Activated CD4-positive, alpha-beta T cell treated with anti-CD3 and anti-CD28 coated beads for 1 hour (primary cell): ENCODE results near the gene ST7L.
"Not testable (repeated sequence)": the region's sequence is repeated elsewhere in the genome, so short reads cannot be mapped to it uniquely, and the experiment has no call there.

ENCODE experiments used
- DNase-seq: peaks from one replicate; pipeline ENCODE4 v3.0.0-alpha.2; 2020

ST7L gene

GRCh38 chr1:112514901-112515300 lies 104.0 kb downstream of the ST7L start:
- DNase-seq: no peak

DNA sequence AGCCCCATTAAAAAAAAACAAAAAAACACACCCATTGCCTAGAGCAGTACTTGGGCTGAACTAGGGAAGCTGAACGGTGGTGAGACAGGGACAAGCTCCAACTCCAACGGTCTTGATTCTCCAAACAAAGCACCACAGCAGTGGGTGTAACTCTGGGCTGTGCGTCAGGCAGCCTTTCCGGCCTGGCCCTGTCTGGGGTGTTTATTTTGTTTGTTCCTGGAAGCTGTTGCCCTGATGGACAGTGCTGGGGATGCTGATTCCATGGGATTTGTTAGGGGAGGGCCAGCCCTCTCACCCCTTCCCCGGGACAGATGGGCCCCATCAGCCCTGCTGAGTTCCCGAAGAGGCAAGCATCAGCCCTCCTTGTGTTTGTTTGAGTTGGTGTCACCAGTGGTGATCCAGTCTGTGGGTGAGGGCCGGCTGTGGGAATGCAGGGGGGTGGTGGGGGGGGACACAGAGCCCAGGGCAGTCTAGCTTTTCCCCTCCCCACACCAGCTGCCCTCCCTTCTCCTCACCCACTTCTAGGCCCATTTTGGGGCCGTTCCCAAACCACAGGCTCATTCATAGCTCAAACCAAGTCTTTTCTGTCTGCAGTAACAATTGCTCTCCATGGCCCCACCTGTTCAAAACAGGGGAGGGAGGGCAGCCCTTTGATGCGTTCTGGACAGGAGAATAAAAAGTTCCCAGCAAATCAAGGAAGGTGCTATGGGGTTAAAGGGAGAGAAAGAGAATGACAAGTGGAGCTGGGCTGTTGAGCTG lies 105.7 kb downstream of the ST7L start:
- no peak for DNase-seq

GRCh38 chr1:112511897-112512296 lies 107.0 kb downstream of the ST7L start:
- no peak for DNase-seq

GRCh38 chr1:112510340-112510739 lies 108.6 kb downstream of the ST7L start:
- no peak for DNase-seq

DNA sequence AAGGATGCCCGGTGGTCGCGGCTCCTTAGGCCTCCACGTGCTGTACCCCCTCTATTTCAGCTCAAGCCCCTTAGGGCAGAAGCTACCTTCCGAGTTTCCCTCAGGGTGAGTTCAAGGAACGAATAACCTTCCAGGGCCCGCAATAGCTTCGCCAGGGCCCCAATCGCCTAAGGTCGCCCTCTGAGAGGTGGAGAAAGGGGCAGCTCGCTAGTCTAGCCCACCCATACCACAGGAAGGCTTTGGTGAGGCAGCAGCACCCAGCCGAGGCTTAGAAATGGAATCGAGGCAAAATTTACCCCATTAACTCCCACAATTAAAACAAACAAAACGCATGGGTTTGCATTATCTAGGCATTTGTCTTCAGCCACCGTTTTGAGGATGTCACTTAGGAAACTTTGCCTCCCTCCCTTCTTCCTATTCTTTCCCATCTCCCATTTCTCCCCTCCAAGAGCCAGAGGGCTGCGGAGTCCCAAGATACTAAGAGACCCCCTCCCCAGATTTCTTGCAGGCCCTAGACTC lies 109.2 kb downstream of the ST7L start:
- no peak for DNase-seq

DNA sequence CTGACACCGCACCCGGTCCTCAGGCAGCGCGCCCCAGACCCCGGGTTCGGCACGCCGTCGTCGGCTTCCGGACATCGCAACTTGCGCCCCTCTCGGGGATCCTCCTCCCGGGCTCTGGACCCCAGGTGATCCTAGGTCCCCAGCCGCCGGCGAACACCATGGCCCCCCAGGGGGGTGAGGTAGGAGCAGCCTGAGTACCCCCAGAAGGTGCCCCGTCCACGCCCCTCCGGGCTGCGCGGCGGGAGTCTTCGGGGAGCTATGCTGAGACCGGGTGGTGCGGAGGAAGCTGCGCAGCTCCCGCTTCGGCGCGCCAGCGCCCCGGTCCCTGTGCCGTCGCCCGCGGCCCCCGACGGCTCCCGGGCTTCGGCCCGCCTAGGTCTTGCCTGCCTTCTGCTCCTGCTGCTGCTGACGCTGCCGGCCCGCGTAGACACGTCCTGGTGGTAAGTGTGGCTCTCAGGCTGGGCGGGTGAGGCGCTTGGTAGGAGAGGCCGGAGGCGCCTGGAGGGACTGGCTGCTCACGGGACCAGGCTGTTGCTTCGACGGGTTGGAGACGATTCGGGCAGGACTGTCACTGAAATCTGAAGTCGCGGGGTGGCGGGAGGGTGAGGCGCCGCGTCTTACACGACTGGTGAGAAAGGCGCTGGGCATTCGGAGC lies 109.8 kb downstream of the ST7L start:
- DNase-seq: no peak

GRCh38 chr1:112508278-112509004 lies 110.5 kb downstream of the ST7L start, which contains the start of gene WNT2B:
TSS of gene WNT2B (plus strand) at chr1:112508965. CDS start at chr1:112509263, 298 bp downstream.
- DNase-seq: peak; percentile 34

DNA sequence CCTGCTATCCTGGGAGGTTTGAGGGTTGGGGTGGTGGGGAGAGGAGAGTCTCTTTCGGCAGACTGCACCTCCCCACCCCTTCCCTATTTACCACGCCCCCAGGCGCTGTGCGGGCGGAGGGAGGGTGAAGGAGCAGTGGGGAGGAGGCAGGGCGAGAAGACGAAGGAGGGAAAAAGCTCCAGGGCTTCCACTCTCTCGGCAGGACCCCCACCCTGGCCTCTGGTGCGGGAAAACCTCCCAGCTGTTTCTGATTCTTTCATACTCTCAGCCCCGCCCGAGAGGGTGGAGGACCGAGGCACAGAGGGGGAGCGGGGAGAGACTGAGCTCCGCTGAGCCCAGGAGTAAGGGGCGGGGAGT lies 111.0 kb downstream of the ST7L start:
- DNase-seq: no peak

- DNase-seq: no peak
Observed at GRCh38 chr1:112507336-112507735, 111.6 kb downstream of the ST7L start.

DNA sequence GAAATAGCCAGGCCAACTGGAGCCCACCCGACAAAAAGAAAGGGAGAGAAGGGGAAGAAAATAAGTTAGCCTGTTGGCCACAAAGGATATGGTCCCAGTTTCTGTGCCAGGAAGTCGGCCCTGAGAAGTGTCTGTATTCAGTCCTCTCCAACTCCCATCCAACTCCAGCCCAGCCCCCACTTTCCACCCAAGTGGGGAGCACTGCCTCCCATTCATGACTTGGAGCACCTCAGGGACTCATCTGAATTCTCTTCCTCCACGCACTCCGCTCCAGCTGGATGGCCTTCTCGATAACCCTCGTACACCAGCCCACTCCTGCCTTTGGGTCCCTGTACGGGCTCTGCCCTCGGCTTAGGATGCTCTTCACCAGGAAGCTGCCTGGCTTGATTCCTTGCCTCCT lies 112.2 kb downstream of the ST7L start:
- no peak for DNase-seq

DNA sequence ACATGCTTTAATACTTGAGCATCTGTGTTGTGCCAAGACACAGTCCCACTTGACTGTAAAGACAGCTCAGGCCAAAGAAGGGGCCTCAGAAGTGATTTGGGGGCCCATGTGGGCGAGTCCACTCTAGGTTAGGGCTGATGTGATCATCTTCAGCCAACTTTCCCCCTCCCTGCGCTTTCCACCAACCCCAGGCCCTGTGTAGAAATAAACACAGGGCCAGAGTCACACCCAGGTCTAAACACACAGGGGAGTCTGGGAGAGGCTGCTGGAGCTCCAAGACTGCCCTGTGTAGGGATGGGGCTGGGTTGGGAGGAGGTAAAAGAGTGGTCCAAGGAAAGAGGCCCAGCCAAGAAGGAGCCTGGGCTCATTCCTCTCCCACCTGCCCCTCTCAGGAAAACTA lies 112.6 kb downstream of the ST7L start:
- DNase-seq: no peak

DNA sequence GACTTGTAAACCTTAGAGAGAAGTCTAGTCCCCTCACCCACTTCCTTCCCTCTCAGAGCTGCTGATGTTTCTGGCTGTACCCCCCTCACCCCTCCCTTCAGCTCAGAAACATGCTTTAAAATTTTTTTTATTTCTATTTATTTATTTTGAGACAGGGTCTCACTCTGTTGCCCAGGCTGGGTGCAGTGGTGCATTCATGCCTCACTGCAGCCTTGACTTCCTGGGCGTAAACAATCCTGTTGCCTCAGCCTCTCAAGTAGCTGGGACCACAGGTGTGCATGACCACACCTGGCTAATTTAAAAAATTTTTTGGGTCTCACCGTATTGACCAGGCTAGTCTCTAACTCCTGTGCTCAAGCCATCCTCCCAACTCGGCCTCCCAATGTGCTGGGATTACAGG lies 113.1 kb downstream of the ST7L start:
- no peak for DNase-seq

- no peak for DNase-seq
Observed at GRCh38 chr1:112505400-112505785, 113.5 kb downstream of the ST7L start.

DNA sequence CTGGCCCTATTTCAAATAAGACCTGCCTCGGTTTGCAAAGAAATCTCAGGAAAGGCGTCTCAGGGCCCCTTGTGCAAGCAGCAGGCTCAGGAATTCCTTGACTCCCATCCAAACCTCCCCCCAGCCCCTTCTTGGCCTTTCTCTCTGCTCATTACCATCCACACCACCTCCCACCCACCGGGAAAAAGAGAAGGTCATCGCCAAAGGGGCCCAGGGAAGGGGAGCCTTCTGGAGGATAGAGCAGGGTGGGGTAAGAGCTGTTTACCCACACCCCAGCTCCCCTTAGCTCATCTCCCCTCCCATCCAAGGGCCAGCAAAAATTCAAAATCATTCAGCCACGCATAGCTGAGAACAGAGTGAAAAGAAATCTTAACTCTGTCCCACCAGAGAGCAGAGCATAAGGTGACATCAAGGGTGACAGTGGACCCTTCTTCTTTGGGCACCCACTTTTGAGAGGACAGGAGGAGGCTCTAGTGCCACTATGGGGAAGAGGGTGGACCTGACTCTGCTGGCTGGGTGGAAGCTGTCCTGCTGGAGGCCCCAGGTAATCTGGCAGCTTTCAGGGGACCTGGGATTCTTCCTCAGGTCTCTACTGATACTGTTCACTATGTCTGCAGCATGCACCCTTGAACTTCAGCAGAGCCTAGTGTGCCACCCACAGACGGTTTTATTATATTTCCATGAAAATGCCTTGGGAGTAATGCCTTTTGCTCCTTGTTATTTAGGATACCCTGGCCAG lies 114.1 kb downstream of the ST7L start:
- DNase-seq: no peak

DNA sequence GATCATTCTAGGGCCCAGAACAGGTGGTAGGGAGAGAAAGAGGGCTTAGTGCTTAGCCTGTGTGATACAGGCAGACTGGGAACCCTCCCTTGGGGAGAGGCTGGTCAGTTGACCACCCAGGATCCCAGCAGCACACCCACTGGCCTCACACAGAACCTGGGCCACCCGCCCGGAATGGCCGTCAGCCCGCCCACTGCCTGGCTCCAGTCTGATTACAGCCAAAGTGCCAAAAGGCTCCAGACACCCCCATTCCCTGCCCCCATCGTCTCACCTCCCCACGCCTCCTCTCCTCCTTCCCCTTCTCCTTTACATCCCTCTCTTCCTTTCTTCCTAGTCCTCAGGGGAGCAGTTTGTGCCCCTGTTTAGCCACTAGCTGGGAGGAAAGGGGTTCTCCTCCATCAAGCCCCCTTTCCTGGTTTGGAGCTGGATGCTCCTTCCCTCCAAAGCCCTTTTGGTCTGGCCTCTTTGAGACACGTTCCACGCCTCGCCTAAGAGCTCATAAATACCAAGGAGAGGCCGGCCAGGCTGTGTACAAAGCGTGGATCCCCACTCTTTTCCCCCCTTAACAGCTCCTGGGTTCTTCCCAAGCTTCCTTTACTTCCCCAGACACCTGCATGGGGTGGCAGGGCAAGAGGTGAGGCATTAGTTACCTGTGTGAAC lies 114.8 kb downstream of the ST7L start:
- DNase-seq: no peak

GRCh38 chr1:112502826-112503225 lies 116.1 kb downstream of the ST7L start:
- no peak for DNase-seq

DNA sequence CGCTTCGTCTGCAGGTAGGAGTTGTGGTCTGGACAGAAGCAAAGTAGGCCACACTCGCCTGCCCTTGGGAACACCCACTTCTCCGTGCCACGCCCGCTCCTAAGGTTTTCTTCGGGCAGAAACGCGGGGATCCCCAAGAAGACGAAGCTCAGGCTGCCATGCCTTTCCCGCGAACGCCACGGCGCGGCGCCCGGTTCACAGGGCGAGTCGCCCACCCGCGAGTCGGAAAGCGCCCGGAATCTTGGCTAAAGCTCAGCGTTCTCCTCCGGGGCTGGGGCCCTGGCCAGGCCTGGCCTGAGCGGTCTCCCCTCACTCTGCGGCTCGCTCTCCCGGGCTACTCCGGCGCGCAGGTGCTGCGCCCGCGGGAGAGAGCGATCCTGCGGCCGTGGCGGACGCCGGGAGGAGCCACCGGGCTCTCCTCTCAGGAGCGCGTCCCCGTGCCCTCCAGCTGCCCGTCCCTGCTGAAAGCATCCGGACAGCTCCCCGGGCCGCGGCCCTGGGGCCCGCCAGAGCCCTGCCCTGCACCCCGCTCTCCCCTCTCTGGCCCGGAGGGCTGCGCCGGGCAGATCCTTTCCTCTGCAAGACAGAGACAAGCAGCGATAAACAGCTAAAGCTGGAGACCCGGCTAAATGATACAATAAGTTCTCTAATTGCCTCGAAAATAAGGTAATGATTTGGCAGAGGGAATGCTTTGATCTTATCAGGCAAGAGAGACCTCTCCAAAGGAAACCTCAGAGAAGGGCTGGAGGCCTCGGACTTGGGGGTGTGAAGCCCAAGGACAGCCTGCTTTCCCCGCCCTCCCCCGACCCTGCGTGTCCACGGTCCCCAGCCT lies 116.9 kb downstream of the ST7L start:
- peak; percentile 30 for DNase-seq

DNA sequence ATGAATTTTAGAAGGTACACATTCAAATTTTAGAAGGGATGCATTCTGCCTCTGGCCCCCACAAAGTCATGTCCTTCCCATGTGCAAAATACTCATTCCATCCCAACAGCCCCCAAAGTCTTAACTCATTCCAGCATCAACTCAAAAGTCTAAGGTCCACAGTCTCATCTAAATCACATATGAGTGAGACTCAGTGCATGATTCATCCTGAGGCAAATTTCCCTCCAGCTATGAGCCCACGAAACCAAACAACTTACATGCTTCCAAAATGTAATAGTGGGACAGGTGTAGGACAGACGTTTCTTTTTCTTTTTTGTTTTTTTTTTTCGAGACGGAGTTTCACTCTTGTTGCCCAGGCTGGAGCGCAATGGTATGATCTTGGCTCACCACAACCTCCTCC lies 122.7 kb downstream of the ST7L start:
- DNase-seq: no peak

GRCh38 chr1:112493351-112493750 lies 125.6 kb downstream of the ST7L start:
- DNase-seq: no peak

GRCh38 chr1:112492076-112492475 lies 126.9 kb downstream of the ST7L start:
- no peak for DNase-seq

DNA sequence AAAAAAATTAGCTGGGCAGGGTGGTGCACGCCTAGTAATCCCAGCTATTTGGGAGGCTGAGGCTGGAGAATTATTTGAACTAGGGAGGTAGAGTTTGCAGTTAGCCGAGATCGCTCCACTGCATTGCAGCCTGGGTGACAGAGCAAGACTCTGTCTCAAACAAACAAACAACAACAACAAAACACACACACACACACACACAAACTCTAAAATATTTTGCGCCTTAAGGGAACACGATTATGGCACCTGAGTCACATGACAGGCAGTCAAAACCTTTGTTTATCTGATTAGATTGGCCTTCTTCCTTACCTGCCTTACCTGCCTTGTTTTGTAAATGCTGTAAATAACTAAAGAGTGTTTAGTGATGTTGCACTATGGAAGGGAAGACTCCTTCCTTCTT lies 130.8 kb downstream of the ST7L start:
- DNase-seq: no peak

- not testable (repeated sequence) for DNase-seq
Observed at GRCh38 chr1:112487686-112488085, 131.3 kb downstream of the ST7L start.
